H1 (cell line): Measurements from ENCODE around the gene GALNT2. TPM values are rescaled to one million over a fixed set of nuclear protein-coding genes. Genes with fewer than 3 reads are reported as not detected.

ENCODE experiments used
- CTCF ChIA-PET: fragments of 300-600 bp; sonication (Branson Sonifier 250); formaldehyde crosslinking; loops from one replicate; lab custom pipeline; 2021; ENCODE audit not compliant: partially characterized antibody; lab: Charles Lee
- POLR2A ChIA-PET: fragments of 300-600 bp; sonication (Branson Sonifier 250); formaldehyde crosslinking; loops from one replicate; lab custom pipeline; 2021; ENCODE audit warnings: inconsistent platforms; ENCODE audit not compliant: partially characterized antibody; lab: Charles Lee
- DNase-seq, 2 experiments: peaks; one replicate each; pipeline versions ENCODE4 v3.0.0 to v3.0.0-alpha.2; 2010 to 2022; ENCODE audit warnings: low spot score in 2 of 2, low read depth in 1 of 2, mixed read lengths in 1 of 2
- FAIRE-seq: peaks from 2 replicates; lab custom pipeline; 2011; peaks lifted over from hg19 to GRCh38; lab: Jason Lieb, UNC
- H2AFZ ChIP-seq: 2 replicates; pipeline ENCODE4 v1.8.1; 2012; ENCODE audit warnings: low read length, inconsistent platforms
- H2AK5ac ChIP-seq: 2 replicates; pipeline ENCODE4 v1.6.1; 2013; ENCODE audit warnings: low read depth, low read length
- H2BK120ac ChIP-seq: replicated peaks from 2 replicates; pipeline ENCODE3; 2013; ENCODE audit warnings: low read depth, low read length, inconsistent platforms
- H2BK12ac ChIP-seq: 2 replicates; pipeline ENCODE4 v1.6.1; 2013; ENCODE audit warnings: low read depth, low read length
- H2BK15ac ChIP-seq: 2 replicates; pipeline ENCODE4 v1.6.1; 2013; ENCODE audit warnings: low read length
- H2BK20ac ChIP-seq: 2 replicates; pipeline ENCODE4 v1.6.1; 2013; ENCODE audit warnings: low read length
- H2BK5ac ChIP-seq: 2 replicates; pipeline ENCODE4 v1.6.1; 2013; ENCODE audit warnings: low read depth, low read length
- H3K14ac ChIP-seq: 2 replicates; pipeline ENCODE4 v1.6.1; 2013; ENCODE audit warnings: inconsistent platforms; ENCODE audit not compliant: insufficient read length
- H3K18ac ChIP-seq: 2 replicates; pipeline ENCODE4 v1.6.1; 2013; ENCODE audit warnings: low read length; ENCODE audit errors: extremely low read depth
- H3K23ac ChIP-seq: 2 replicates; pipeline ENCODE4 v1.6.1; 2013; ENCODE audit warnings: inconsistent platforms; ENCODE audit not compliant: insufficient read length
- H3K23me2 ChIP-seq: 2 replicates; pipeline ENCODE4 v1.6.1; 2013; ENCODE audit warnings: low read depth, low read length
- H3K27ac ChIP-seq: 2 replicates; pipeline ENCODE4 v1.6.1; 2011; ENCODE audit warnings: low read depth, low read length, inconsistent platforms
- H3K27me3 ChIP-seq, 4 experiments: replicated peaks in 1 of 4; 1 replicate in 1 of 4; 2 replicates in 3 of 4; pipeline versions ENCODE4 v1.6.1 to v1.8.1; 2011 to 2013; ENCODE audit warnings: low read length in 3 of 4, mild to moderate bottlenecking in 3 of 4, inconsistent platforms in 2 of 4, mixed read lengths in 2 of 4, moderate library complexity in 1 of 4; ENCODE audit not compliant: control insufficient read depth in 3 of 4, insufficient read depth in 3 of 4; ENCODE audit errors: extremely low read depth in 1 of 4
- H3K36me3 ChIP-seq, 4 experiments: 2 replicates each; pipeline versions ENCODE4 v1.6.1 to v1.8.1; 2011 to 2013; ENCODE audit warnings: mild to moderate bottlenecking in 4 of 4, low read length in 3 of 4, moderate library complexity in 2 of 4, control low read depth in 1 of 4, inconsistent platforms in 1 of 4; ENCODE audit not compliant: insufficient read depth in 4 of 4, control insufficient read depth in 2 of 4
- H3K4ac ChIP-seq: replicated peaks from 2 replicates; pipeline ENCODE3; 2013; ENCODE audit warnings: low read length, low read depth, mixed read lengths, inconsistent platforms; ENCODE audit not compliant: insufficient read length
- H3K4me1 ChIP-seq, 4 experiments: replicated peaks in 1 of 4; 1 replicate in 1 of 4; 2 replicates in 3 of 4; pipeline versions ENCODE4 v1.6.1 to v1.8.1; 2011 to 2013; ENCODE audit warnings: low read length in 3 of 4, inconsistent platforms in 2 of 4, mixed read lengths in 1 of 4; ENCODE audit not compliant: insufficient read depth in 4 of 4, control insufficient read depth in 3 of 4
- H3K4me2 ChIP-seq, 2 experiments: 2 replicates each; pipeline versions ENCODE4 v1.6.1 to v1.8.1; 2011 to 2013; ENCODE audit warnings: low read depth in 2 of 2, low read length in 2 of 2, control low read depth in 1 of 2, inconsistent platforms in 1 of 2, mild to moderate bottlenecking in 1 of 2; ENCODE audit not compliant: insufficient read depth in 1 of 2
- H3K4me3 ChIP-seq, 4 experiments: fragments of 200-600, 300-600 bp in 1 of 4; sonication (generic), shearing (Covaris generic), sonication (Bioruptor Twin) in 1 of 4; 2 replicates each; pipeline versions ENCODE4 v1.5.1 to v1.8.1; 2011 to 2016; ENCODE audit warnings: low read length in 4 of 4, low read depth in 3 of 4, control low read depth in 2 of 4, inconsistent platforms in 2 of 4, mild to moderate bottlenecking in 2 of 4, mixed read lengths in 1 of 4, moderate library complexity in 1 of 4; ENCODE audit not compliant: insufficient read depth in 2 of 4; ENCODE audit errors: extremely low read depth in 1 of 4
- H3K56ac ChIP-seq: replicated peaks from 2 replicates; pipeline ENCODE3; 2013; ENCODE audit warnings: low read depth, mild to moderate bottlenecking, mixed read lengths, low read length, inconsistent platforms; ENCODE audit not compliant: insufficient read length
- H3K79me1 ChIP-seq: 2 replicates; pipeline ENCODE4 v1.6.1; 2013; ENCODE audit warnings: low read depth, low read length, control low read depth
- H3K79me2 ChIP-seq, 2 experiments: 2 replicates each; pipeline versions ENCODE4 v1.6.1 to v1.8.1; 2012 to 2013; ENCODE audit warnings: low read length in 2 of 2, mild to moderate bottlenecking in 2 of 2, inconsistent platforms in 1 of 2; ENCODE audit not compliant: insufficient read depth in 2 of 2, control insufficient read depth in 1 of 2
- H3K9ac ChIP-seq, 4 experiments: replicated peaks in 1 of 4; 1 replicate in 1 of 4; 2 replicates in 3 of 4; pipeline versions ENCODE4 v1.6.1 to v1.8.1; 2011 to 2013; ENCODE audit warnings: low read depth in 3 of 4, low read length in 3 of 4, control low read depth in 2 of 4, mild to moderate bottlenecking in 2 of 4, moderate library complexity in 2 of 4, inconsistent platforms in 1 of 4; ENCODE audit errors: extremely low read depth in 1 of 4
- H3K9me3 ChIP-seq, 2 experiments: 2 replicates each; pipeline versions ENCODE4 v1.6.1 to v1.8.1; 2012 to 2013; ENCODE audit warnings: mild to moderate bottlenecking in 2 of 2, moderate library complexity in 2 of 2, control low read depth in 1 of 2, inconsistent platforms in 1 of 2, low read depth in 1 of 2, low read length in 1 of 2, mixed read lengths in 1 of 2; ENCODE audit not compliant: insufficient read depth in 2 of 2
- H4K20me1 ChIP-seq, 2 experiments: replicated peaks in 1 of 2; 2 replicates each; pipeline versions ENCODE3 to v1.8.1; 2011 to 2013; ENCODE audit warnings: inconsistent platforms in 2 of 2, low read length in 2 of 2, mild to moderate bottlenecking in 1 of 2; ENCODE audit not compliant: insufficient read depth in 2 of 2, control insufficient read depth in 1 of 2
- H4K5ac ChIP-seq: 2 replicates; pipeline ENCODE4 v1.6.1; 2013; ENCODE audit warnings: low read length, low read depth, mixed read lengths, inconsistent platforms; ENCODE audit not compliant: insufficient read length
- H4K8ac ChIP-seq: 2 replicates; pipeline ENCODE4 v1.8.0; 2013; ENCODE audit warnings: mild to moderate bottlenecking, moderate library complexity, low read length, inconsistent platforms; ENCODE audit not compliant: insufficient read depth; ENCODE audit errors: extremely low read depth
- H4K91ac ChIP-seq: replicated peaks from 2 replicates; pipeline ENCODE3; 2013; ENCODE audit warnings: low read length, mixed read lengths, inconsistent platforms; ENCODE audit not compliant: insufficient read length
- ATF2 ChIP-seq: IDR thresholded peaks from 2 replicates; pipeline ENCODE4 v1.6.1; 2012; ENCODE audit warnings: low read length, inconsistent platforms
- CTCF ChIP-seq, 3 experiments: IDR thresholded peaks; 1 replicate in 2 of 3; 2 replicates in 1 of 3; pipeline versions ENCODE4 v1.5.1 to v1.6.1; 2011; ENCODE audit warnings: low read length in 3 of 3, mild to moderate bottlenecking in 3 of 3, inconsistent platforms in 2 of 3, low read depth in 1 of 3, moderate library complexity in 1 of 3; ENCODE audit not compliant: insufficient read depth in 1 of 3; ENCODE audit errors: control extremely low read depth in 1 of 3
- GABPA ChIP-seq: IDR thresholded peaks from 2 replicates; pipeline ENCODE4 v1.6.1; 2011; ENCODE audit warnings: mild to moderate bottlenecking, low read length, moderate library complexity, borderline replicate concordance; ENCODE audit not compliant: insufficient read depth
- JUN ChIP-seq: IDR thresholded peaks from 2 replicates; pipeline ENCODE4 v1.6.1; 2011; ENCODE audit warnings: low read depth, mild to moderate bottlenecking, improper control_type of control experiment, low read length
- JUND ChIP-seq: IDR thresholded peaks from 2 replicates; pipeline ENCODE4 v1.6.1; 2011; ENCODE audit warnings: mild to moderate bottlenecking, improper control_type of control experiment, low read length
- SIN3A ChIP-seq, 2 experiments: IDR thresholded peaks in 1 of 2; conservative IDR thresholded peaks in 1 of 2; 2 replicates each; pipeline ENCODE4 v1.6.1; 2011 to 2012; ENCODE audit warnings: low read length in 2 of 2, improper control_type of control experiment in 1 of 2, low read depth in 1 of 2, mild to moderate bottlenecking in 1 of 2
- TAF1 ChIP-seq: IDR thresholded peaks from 2 replicates; pipeline ENCODE4 v1.6.1; 2011; ENCODE audit warnings: mild to moderate bottlenecking, low read depth, low read length
- TBP ChIP-seq: IDR thresholded peaks from 2 replicates; pipeline ENCODE4 v1.6.1; 2011; ENCODE audit warnings: low read depth, low read length, improper control_type of control experiment
- WGBS, 2 experiments: shearing (Covaris generic) in 1 of 2; methylation state at CpG; one replicate each; pipeline versions ENCODE4 v1.1.6 to v1.1.7; 2013 to 2015; ENCODE audit warnings: low lambda C conversion rate in 2 of 2, mixed read lengths in 2 of 2, inconsistent platforms in 1 of 2, low coverage in 1 of 2, missing lambda C conversion rate in 1 of 2; ENCODE audit not compliant: insufficient replicate concordance in 2 of 2, insufficient coverage in 1 of 2, insufficient read length in 1 of 2; ENCODE audit errors: extremely low coverage in 1 of 2, missing lambda C conversion rate in 1 of 2; 5-methylcytosine and 5-hydroxymethylcytosine counted together
- polyA plus RNA-seq, 7 experiments: library from polyadenylated mRNA; depleted of rRNA in 3 of 7; stranded (reverse) in 5 of 7; unstranded in 2 of 7; fragments of >200 nt in 5 of 7; fragments of 200-250 nt in 2 of 7; gene quantifications; 1 replicate in 5 of 7; 2 replicates in 1 of 7; 4 replicates in 1 of 7; pipeline versions ENCODE4 v1.2.1 to v1.2.3, GENCODE V29; 2011 to 2013; ENCODE audit warnings: missing spikeins in 2 of 7, mixed read lengths in 2 of 7
- total RNA-seq: library from RNA; stranded (reverse); fragmentation: NEBNext Ultra II Directional; extraction: Animal tissue kit (Norgen Biotek cat#: 25700); gene quantifications from 2 replicates; pipeline ENCODE4 v1.2.1, GENCODE V29; 2021

GALNT2 gene
- total and polyA plus RNA-seq, 2 of the 8 experiments (the other 6 are each of a cell fraction or from before 2014, with no cell fraction given) = 34.5 to 75.3 TPM

GRCh38 chr1:230058626-230059025 is 8.4 kb upstream of the GALNT2 start:
- H3K14ac ChIP-seq = no peak overlapping the region
- no peaks in the 10 kb centered on the region for H4K20me1 ChIP-seq
- H2AFZ ChIP-seq = no peak overlapping the region
- DNase-seq = no peak
- ChIA-PET CTCF (interaction anchor here (0.6 to 1.5 kb wide), 2 partner anchors 10 to 62 kb away, joined by 3 to 4 read pairs; no protein-coding TSS in a partner anchor), POLR2A (no interaction called here)
- no peaks in the 10 kb centered on the region for H3K23me2 ChIP-seq
- no peak overlapping the region for H4K91ac ChIP-seq
- H4K8ac ChIP-seq = no peak overlapping the region
- H3K4me2 ChIP-seq = no peak overlapping the region
- peaks cover 0 to 4% of the 10 kb centered on the region in 2 experiments; a peak in 1 of 4 replicates for H3K9me3 ChIP-seq
- H2BK12ac ChIP-seq = no peak overlapping the region
- H3K4me3 ChIP-seq = no peak overlapping the region
- no peak overlapping the region for H3K56ac ChIP-seq
- no peaks in the 10 kb centered on the region for H3K36me3 ChIP-seq
- no peak overlapping the region for H2BK5ac ChIP-seq
- no peak overlapping the region for H3K4ac ChIP-seq
- no peak overlapping the region for H3K9ac ChIP-seq
- no peak overlapping the region for H2AK5ac ChIP-seq
- no peaks in the 10 kb centered on the region for H3K27me3 ChIP-seq
- no peaks in the 10 kb centered on the region for H3K4me1 ChIP-seq
- no peak overlapping the region for H2BK20ac ChIP-seq
- H2BK120ac ChIP-seq = no peak overlapping the region
- no peak for FAIRE-seq
- TF ChIP-seq SIN3A (conservative IDR thresholded peaks at IDR 0.05 in 1 of 2, IDR thresholded peaks at IDR 0.05 in 1 of 2; ENCODE audit: low read depth in 1 of 2, low read length in 2 of 2) (no peak), ATF2 (no peak), CTCF (IDR thresholded peaks at IDR 0.05; ENCODE audit: control extremely low read depth in 1 of 3, insufficient read depth in 1 of 3, low read depth in 1 of 3, low read length in 3 of 3) (no peak), GABPA (no peak), TBP (no peak), TAF1 (no peak), JUN (no peak), JUND (no peak)
- H3K27ac ChIP-seq = no peak overlapping the region
- 94% methylated on average over 5 of the region's 5 CpGs; no CpG with 5 or more reads in 1 of the 2 experiments for WGBS, 2 experiments
- no peaks in the 10 kb centered on the region for H3K79me2 ChIP-seq
- H3K23ac ChIP-seq = no peak overlapping the region
- H2BK15ac ChIP-seq = no peak overlapping the region
- H4K5ac ChIP-seq = no peak overlapping the region
- H3K79me1 ChIP-seq = no peaks in the 10 kb centered on the region
- no peak overlapping the region for H3K18ac ChIP-seq
